Mesenchymal stem cell (in vitro differentiated cells and primary cell): ENCODE results near the gene CLIC4.
"Not testable (repeated sequence)": the region's sequence is repeated elsewhere in the genome, so short reads cannot be mapped to it uniquely, and the experiment has no call there.

Experiments
- DNase-seq: peaks from one replicate; pipeline ENCODE4 v3.0.0-alpha.2; 2013
- H2AFZ ChIP-seq: one replicate; pipeline ENCODE4 v1.6.1; 2013; ENCODE audit warnings: low read depth, mild to moderate bottlenecking, control low read depth, inconsistent platforms, low read length, moderate library complexity
- H2AK5ac ChIP-seq: 2 replicates; pipeline ENCODE4 v1.6.1; 2013; ENCODE audit warnings: low read length, moderate library complexity, mild to moderate bottlenecking, inconsistent platforms; ENCODE audit not compliant: severe bottlenecking
- H2BK120ac ChIP-seq: one replicate; pipeline ENCODE4 v1.6.1; 2013; ENCODE audit warnings: low read depth, mild to moderate bottlenecking, inconsistent platforms, low read length, moderate library complexity
- H2BK12ac ChIP-seq, 2 experiments: one replicate each; pipeline ENCODE4 v1.6.1; 2013; ENCODE audit warnings: inconsistent platforms in 2 of 2, low read length in 2 of 2, mild to moderate bottlenecking in 2 of 2, moderate library complexity in 2 of 2, control low read depth in 1 of 2
- H2BK15ac ChIP-seq: one replicate; pipeline ENCODE4 v1.6.1; 2013; ENCODE audit warnings: mild to moderate bottlenecking, low read depth, inconsistent platforms; ENCODE audit not compliant: poor library complexity, severe bottlenecking
- H2BK5ac ChIP-seq: 2 replicates; pipeline ENCODE4 v1.6.1; 2013; ENCODE audit warnings: low read depth, mild to moderate bottlenecking, low read length, control low read depth, inconsistent platforms; ENCODE audit not compliant: poor library complexity, severe bottlenecking
- H3K14ac ChIP-seq, 2 experiments: one replicate each; pipeline ENCODE4 v1.6.1; 2013; ENCODE audit warnings: inconsistent platforms in 2 of 2, low read length in 2 of 2, control low read depth in 1 of 2, mild to moderate bottlenecking in 1 of 2, moderate library complexity in 1 of 2
- H3K18ac ChIP-seq, 2 experiments: one replicate each; pipeline ENCODE4 v1.6.1; 2013; ENCODE audit warnings: inconsistent platforms in 2 of 2, low read length in 2 of 2, control low read depth in 1 of 2, low read depth in 1 of 2, mild to moderate bottlenecking in 1 of 2
- H3K23ac ChIP-seq, 2 experiments: one replicate each; pipeline ENCODE4 v1.6.1; 2013; ENCODE audit warnings: inconsistent platforms in 2 of 2, low read length in 2 of 2, mild to moderate bottlenecking in 2 of 2, moderate library complexity in 2 of 2, control low read depth in 1 of 2
- H3K27ac ChIP-seq: 2 replicates; pipeline ENCODE4 v1.5.1; 2013; ENCODE audit warnings: mild to moderate bottlenecking, moderate library complexity, low read length, control low read depth, inconsistent platforms; ENCODE audit not compliant: poor library complexity, severe bottlenecking
- H3K27me3 ChIP-seq, 2 experiments: 2 replicates each; pipeline versions ENCODE4 v1.6.1 to v1.7.0; 2013; ENCODE audit warnings: low read length in 2 of 2, mild to moderate bottlenecking in 2 of 2, moderate library complexity in 2 of 2, control low read depth in 1 of 2, inconsistent platforms in 1 of 2; ENCODE audit not compliant: control insufficient read depth in 1 of 2, insufficient read depth in 1 of 2
- H3K36me3 ChIP-seq, 2 experiments: 2 replicates each; pipeline versions ENCODE4 v1.6.1 to v1.7.0; 2013; ENCODE audit warnings: low read length in 2 of 2, control low read depth in 1 of 2, inconsistent platforms in 1 of 2, low read depth in 1 of 2, mild to moderate bottlenecking in 1 of 2; ENCODE audit not compliant: insufficient read depth in 2 of 2, control insufficient read depth in 1 of 2
- H3K4ac ChIP-seq, 2 experiments: one replicate each; pipeline ENCODE4 v1.6.1; 2013; ENCODE audit warnings: inconsistent platforms in 2 of 2, low read length in 2 of 2, mild to moderate bottlenecking in 2 of 2, moderate library complexity in 2 of 2, control low read depth in 1 of 2, low read depth in 1 of 2
- H3K4me1 ChIP-seq: 2 replicates; pipeline ENCODE4 v1.6.1; 2013; ENCODE audit warnings: low read depth, low read length, control low read depth; ENCODE audit not compliant: control insufficient read depth, insufficient read depth
- H3K4me2 ChIP-seq: 2 replicates; pipeline ENCODE4 v1.6.1; 2013; ENCODE audit warnings: low read length, mild to moderate bottlenecking, inconsistent platforms; ENCODE audit not compliant: poor library complexity, severe bottlenecking
- H3K4me3 ChIP-seq, 2 experiments: 2 replicates each; pipeline versions ENCODE4 v1.5.1 to v1.7.0; 2013; ENCODE audit warnings: low read length in 2 of 2, mild to moderate bottlenecking in 2 of 2, control low read depth in 1 of 2, low read depth in 1 of 2; ENCODE audit not compliant: insufficient read depth in 1 of 2
- H3K79me1 ChIP-seq: replicated peaks from 2 replicates; pipeline ENCODE4 v1.6.1; 2013; ENCODE audit warnings: mild to moderate bottlenecking, control low read depth, low read length, inconsistent platforms; ENCODE audit not compliant: poor library complexity, severe bottlenecking
- H3K9ac ChIP-seq: 2 replicates; pipeline ENCODE4 v1.7.0; 2013; ENCODE audit warnings: mild to moderate bottlenecking, low read length, moderate library complexity
- H3K9me3 ChIP-seq: 2 replicates; pipeline ENCODE4 v1.7.0; 2013; ENCODE audit warnings: mild to moderate bottlenecking, low read length; ENCODE audit not compliant: control insufficient read depth
- H4K8ac ChIP-seq: one replicate; pipeline ENCODE4 v1.6.1; 2013; ENCODE audit warnings: inconsistent platforms, mild to moderate bottlenecking, low read length, moderate library complexity
- H4K91ac ChIP-seq: one replicate; pipeline ENCODE4 v1.6.1; 2013; ENCODE audit warnings: mild to moderate bottlenecking, low read length, inconsistent platforms
- WGBS: methylation state at CpG from one replicate; pipeline ENCODE4 v1.1.7; 2013; ENCODE audit warnings: mixed read lengths; 5-methylcytosine and 5-hydroxymethylcytosine counted together

Gene CLIC4

GRCh38 chr1:24822887-24823286 is 77.6 kb downstream of the CLIC4 start:
- Histone ChIP-seq H3K4me2 (no peak overlapping the region), H3K23ac (no peak overlapping the region), H3K27me3 (no peaks in the 10 kb centered on the region), H4K8ac (no peak overlapping the region), H3K4me1 (peaks cover 5% of the 10 kb centered on the region), H3K9me3 (no peaks in the 10 kb centered on the region), H2AFZ (no peak overlapping the region), H3K18ac (no peak overlapping the region), H3K4ac (no peak overlapping the region), H3K79me1 (peaks cover 9% of the 10 kb centered on the region), H2BK120ac (no peak overlapping the region), H2BK15ac (no peak overlapping the region), H3K14ac (no peak overlapping the region), H2BK5ac (no peak overlapping the region), H4K91ac (no peak overlapping the region), H3K27ac (no peak overlapping the region), H2AK5ac (no peak overlapping the region), H3K4me3 (no peak overlapping the region), H2BK12ac (no peak overlapping the region), H3K36me3 (peaks cover 4 to 59% of the 10 kb centered on the region in 2 experiments), H3K9ac (peak overlapping the region; percentile 41)
- peak; percentile 33 for DNase-seq

- not testable (repeated sequence) for H3K27me3 ChIP-seq, H3K79me1 ChIP-seq, DNase-seq, H4K91ac ChIP-seq, H3K9ac ChIP-seq, H2AK5ac ChIP-seq, H3K4me1 ChIP-seq, H4K8ac ChIP-seq, H2BK120ac ChIP-seq, H2BK5ac ChIP-seq, H2BK12ac ChIP-seq, H3K23ac ChIP-seq, H3K4ac ChIP-seq, H3K9me3 ChIP-seq, H3K27ac ChIP-seq, H2BK15ac ChIP-seq, H3K18ac ChIP-seq, H2AFZ ChIP-seq, H3K4me3 ChIP-seq, H3K14ac ChIP-seq, H3K4me2 ChIP-seq
- 98% methylated on average over 12 of the region's 12 CpGs for WGBS
- H3K36me3 ChIP-seq: peaks cover 4 to 60% of the 10 kb centered on the region in 2 experiments
These were observed 78.2 kb downstream of the CLIC4 start for GRCh38 chr1:24823486-24823885.

GRCh38 chr1:24825174-24825573 is 79.9 kb downstream of the CLIC4 start:
- Histone ChIP-seq H3K18ac (no peak overlapping the region), H3K9me3 (no peaks in the 10 kb centered on the region), H3K27me3 (no peaks in the 10 kb centered on the region), H2BK120ac (no peak overlapping the region), H4K8ac (no peak overlapping the region), H3K23ac (no peak overlapping the region), H3K4me2 (no peak overlapping the region), H2BK5ac (no peak overlapping the region), H4K91ac (no peak overlapping the region), H3K4ac (no peak overlapping the region), H2AK5ac (no peak overlapping the region), H3K4me3 (no peak overlapping the region), H3K14ac (no peak overlapping the region), H3K36me3 (peaks cover 4 to 65% of the 10 kb centered on the region in 2 experiments), H3K4me1 (peaks cover 5% of the 10 kb centered on the region), H2BK12ac (no peak overlapping the region), H2AFZ (no peak overlapping the region), H3K79me1 (peaks cover 6% of the 10 kb centered on the region), H2BK15ac (no peak overlapping the region), H3K9ac (no peak overlapping the region), H3K27ac (no peak overlapping the region)
- no peak for DNase-seq
- 96% methylated on average over 2 of the region's 3 CpGs for WGBS

GRCh38 chr1:24826510-24826909 is 81.3 kb downstream of the CLIC4 start:
- no peak overlapping the region for H3K4me3 ChIP-seq
- no peak overlapping the region for H3K4me2 ChIP-seq
- H3K14ac ChIP-seq: no peak overlapping the region
- WGBS: no CpG with 5 or more reads among the region's 1 CpG
- no peaks in the 10 kb centered on the region for H3K27me3 ChIP-seq
- H3K36me3 ChIP-seq: peaks cover 2 to 52% of the 10 kb centered on the region in 2 experiments
- H3K18ac ChIP-seq: peak overlapping the region in 1 of 2 experiments; percentile 70
- H2BK12ac ChIP-seq: no peak overlapping the region
- no peak overlapping the region for H3K4ac ChIP-seq
- H2BK5ac ChIP-seq: no peak overlapping the region
- H4K8ac ChIP-seq: no peak overlapping the region
- peaks cover 5% of the 10 kb centered on the region for H3K4me1 ChIP-seq
- no peak overlapping the region for H3K9ac ChIP-seq
- H3K79me1 ChIP-seq: peaks cover 4% of the 10 kb centered on the region
- H2BK120ac ChIP-seq: no peak overlapping the region
- DNase-seq: no peak
- no peaks in the 10 kb centered on the region for H3K9me3 ChIP-seq
- no peak overlapping the region for H2AK5ac ChIP-seq
- H3K27ac ChIP-seq: no peak overlapping the region
- H2AFZ ChIP-seq: no peak overlapping the region
- H2BK15ac ChIP-seq: no peak overlapping the region
- no peak overlapping the region for H4K91ac ChIP-seq
- H3K23ac ChIP-seq: no peak overlapping the region
